Measurements from ENCODE around the gene FAM228B.

GRCh38 chr2:24153478-24153877 lies 30.2 kb downstream of the FAM228B start:
- TF ChIP-seq POLR2AphosphoS5 (IDR thresholded peaks at IDR 0.05) (no peak), CTCF (IDR thresholded peaks at IDR 0.05) (no peak)

Measured in prostate gland (tissue), 2 donors.